SK-N-SH (cell line): ENCODE measurements around the gene EXOC4.

Experiments
- EP300 ChIP-seq, 2 experiments: IDR thresholded peaks; 2 replicates each; pipeline versions ENCODE4 v1.4.0 to v1.6.1; 2012; ENCODE audit warnings: borderline replicate concordance in 1 of 2, low read depth in 1 of 2, low read length in 1 of 2
- GATA2 ChIP-seq: sonication (generic); formaldehyde crosslinking; IDR thresholded peaks from 2 replicates; pipeline ENCODE4 v1.5.0; 2020; ENCODE audit warnings: mild to moderate bottlenecking, missing genetic modification reagents
- JUND ChIP-seq: IDR thresholded peaks from 2 replicates; pipeline ENCODE4 v1.4.0; 2012
- MXI1 ChIP-seq: IDR thresholded peaks from 2 replicates; pipeline ENCODE4 v1.6.1; 2012; ENCODE audit warnings: mild to moderate bottlenecking, low read depth, low read length, improper control_type of control experiment
- NRF1 ChIP-seq: IDR thresholded peaks from 2 replicates; pipeline ENCODE4 v1.6.1; 2012; ENCODE audit warnings: low read depth, mild to moderate bottlenecking, low read length
- POLR2AphosphoS5 ChIP-seq: IDR thresholded peaks from 2 replicates; pipeline ENCODE4 v1.6.1; 2012; ENCODE audit warnings: low read depth, low read length
- RAD21 ChIP-seq: IDR thresholded peaks from 2 replicates; pipeline ENCODE4 v1.6.1; 2012; ENCODE audit warnings: mild to moderate bottlenecking, low read length
- SMC3 ChIP-seq: IDR thresholded peaks from 2 replicates; pipeline ENCODE4 v1.6.1; 2012; ENCODE audit warnings: low read depth, low read length, improper control_type of control experiment
- TCF12 ChIP-seq: IDR thresholded peaks from 2 replicates; pipeline ENCODE4 v1.4.0; 2012
- USF2 ChIP-seq: fragments of 150-350 bp; IDR thresholded peaks from 2 replicates; pipeline ENCODE4 v1.6.1; 2017; ENCODE audit warnings: antibody characterized with exemption, low read length, low read depth, borderline replicate concordance
- TF ChIP-seq, protein P1 (sequence below): fragments of 200-600 bp; sonication (generic); IDR thresholded peaks from 2 replicates; pipeline ENCODE4 v1.6.1; 2017; ENCODE audit warnings: antibody characterized with exemption, mild to moderate bottlenecking, moderate library complexity
- TF ChIP-seq, protein P2 (sequence below): IDR thresholded peaks from 2 replicates; pipeline ENCODE4 v1.4.0; 2012; ENCODE audit warnings: low read depth

DNA sequence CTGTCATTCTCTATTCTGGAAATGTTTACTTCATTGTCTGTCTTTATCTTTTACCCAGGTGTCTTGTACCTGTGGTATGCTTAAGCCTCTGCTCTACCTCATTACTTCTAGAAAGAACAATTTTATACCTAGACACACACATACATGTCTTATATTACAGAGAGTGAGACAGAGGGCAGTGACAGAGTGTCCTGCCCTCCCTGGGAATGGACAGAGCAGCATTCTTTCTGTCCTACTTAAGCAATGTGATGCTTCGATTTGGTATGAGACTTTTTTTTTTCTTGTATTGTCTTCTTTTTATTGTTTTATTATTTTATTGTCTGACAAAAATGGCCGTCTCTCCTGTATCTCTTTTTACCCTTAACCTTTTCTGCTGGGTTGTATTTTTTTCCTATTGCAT lies 286.1 kb downstream of the EXOC4 start:
- TF ChIP-seq, protein P1, sequence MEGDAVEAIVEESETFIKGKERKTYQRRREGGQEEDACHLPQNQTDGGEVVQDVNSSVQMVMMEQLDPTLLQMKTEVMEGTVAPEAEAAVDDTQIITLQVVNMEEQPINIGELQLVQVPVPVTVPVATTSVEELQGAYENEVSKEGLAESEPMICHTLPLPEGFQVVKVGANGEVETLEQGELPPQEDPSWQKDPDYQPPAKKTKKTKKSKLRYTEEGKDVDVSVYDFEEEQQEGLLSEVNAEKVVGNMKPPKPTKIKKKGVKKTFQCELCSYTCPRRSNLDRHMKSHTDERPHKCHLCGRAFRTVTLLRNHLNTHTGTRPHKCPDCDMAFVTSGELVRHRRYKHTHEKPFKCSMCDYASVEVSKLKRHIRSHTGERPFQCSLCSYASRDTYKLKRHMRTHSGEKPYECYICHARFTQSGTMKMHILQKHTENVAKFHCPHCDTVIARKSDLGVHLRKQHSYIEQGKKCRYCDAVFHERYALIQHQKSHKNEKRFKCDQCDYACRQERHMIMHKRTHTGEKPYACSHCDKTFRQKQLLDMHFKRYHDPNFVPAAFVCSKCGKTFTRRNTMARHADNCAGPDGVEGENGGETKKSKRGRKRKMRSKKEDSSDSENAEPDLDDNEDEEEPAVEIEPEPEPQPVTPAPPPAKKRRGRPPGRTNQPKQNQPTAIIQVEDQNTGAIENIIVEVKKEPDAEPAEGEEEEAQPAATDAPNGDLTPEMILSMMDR: no peak
- TF ChIP-seq USF2: no peak
- no peak for TF ChIP-seq RAD21
- TF ChIP-seq EP300 (IDR thresholded peaks at IDR 0.05; ENCODE audit: borderline replicate concordance in 1 of 2, low read depth in 1 of 2, low read length in 1 of 2): no peak
- no peak for TF ChIP-seq GATA2 (CRISPR knock-in tag)
- TF ChIP-seq SMC3: no peak
- no peak for TF ChIP-seq JUND
- no peak for TF ChIP-seq POLR2AphosphoS5
- no peak for TF ChIP-seq MXI1
- TF ChIP-seq TCF12: no peak
- TF ChIP-seq NRF1: no peak
- TF ChIP-seq, protein P2, sequence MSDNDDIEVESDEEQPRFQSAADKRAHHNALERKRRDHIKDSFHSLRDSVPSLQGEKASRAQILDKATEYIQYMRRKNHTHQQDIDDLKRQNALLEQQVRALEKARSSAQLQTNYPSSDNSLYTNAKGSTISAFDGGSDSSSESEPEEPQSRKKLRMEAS: no peak
